ENCODE measurements around the gene RASGRP4. TPM values are rescaled to one million over a fixed set of nuclear protein-coding genes. Genes with fewer than 3 reads are reported as not detected.

Gene RASGRP4
- total RNA-seq, 1 donor = 19.3 TPM

DNA sequence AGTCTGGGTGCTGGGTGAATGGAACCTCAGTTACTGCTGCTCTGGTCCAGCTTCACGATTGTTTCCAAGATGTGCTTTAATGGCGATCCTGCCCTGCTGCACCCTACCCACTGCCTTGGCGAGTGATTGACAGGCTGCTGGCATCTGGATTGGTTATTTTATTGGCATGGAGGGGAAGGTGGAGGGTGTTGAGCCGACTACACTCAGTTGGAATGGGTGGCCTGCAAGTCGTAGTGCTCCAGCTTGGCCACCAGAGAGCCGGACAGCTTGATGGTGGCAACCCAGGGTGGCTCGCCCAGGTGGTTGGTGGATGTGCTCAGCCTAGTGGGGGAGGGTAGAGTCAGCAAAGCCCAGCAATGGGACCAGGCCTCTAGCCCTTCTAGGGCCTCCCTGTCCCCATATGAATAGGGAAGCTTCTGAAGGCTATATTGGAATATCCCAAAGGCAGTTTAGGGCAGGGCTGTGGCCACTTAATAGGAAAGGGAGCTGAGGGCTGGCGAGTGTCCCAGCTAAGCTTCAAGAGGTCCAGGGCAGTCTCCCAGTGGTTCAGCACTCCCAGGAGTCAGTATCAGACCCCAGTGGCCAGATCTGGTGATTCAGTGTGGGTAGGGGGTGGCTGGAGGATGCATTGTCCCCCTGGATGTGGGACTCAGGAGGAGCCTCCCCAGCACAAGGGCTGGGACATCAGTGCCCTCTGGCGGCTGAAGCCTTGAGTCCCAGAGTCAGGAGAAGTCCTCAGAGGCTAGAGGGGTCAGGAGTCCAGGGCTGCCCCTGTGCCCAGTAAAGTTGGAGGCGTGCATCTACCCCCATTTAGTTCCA is 41.6 kb downstream of the RASGRP4 start:
- H3K27me3 ChIP-seq (ENCODE audit: insufficient read depth, low read length) = peaks cover 12% of the 10 kb centered on the region
- H3K4me1 ChIP-seq (ENCODE audit: insufficient read depth, low read length) = peaks cover 34% of the 10 kb centered on the region
- no peaks in the 10 kb centered on the region for H3K9me3 ChIP-seq (ENCODE audit: low read depth, low read length)
- H3K4me3 ChIP-seq (ENCODE audit: low read length) = no peak overlapping the region

- H3K9me3 ChIP-seq (ENCODE audit: low read depth, low read length) = no peaks in the 10 kb centered on the region
- peaks cover 7% of the 10 kb centered on the region for H3K27me3 ChIP-seq (ENCODE audit: insufficient read depth, low read length)
- H3K4me1 ChIP-seq (ENCODE audit: insufficient read depth, low read length) = peaks cover 28% of the 10 kb centered on the region
- no peak overlapping the region for H3K4me3 ChIP-seq (ENCODE audit: low read length)
These were observed 42.3 kb downstream of the RASGRP4 start for GRCh38 chr19:38383743-38384142.

GRCh38 chr19:38383184-38383583 is 42.8 kb downstream of the RASGRP4 start:
- no peaks in the 10 kb centered on the region for H3K9me3 ChIP-seq (ENCODE audit: low read depth, low read length)
- peaks cover 6% of the 10 kb centered on the region for H3K27me3 ChIP-seq (ENCODE audit: insufficient read depth, low read length)
- H3K4me1 ChIP-seq (ENCODE audit: insufficient read depth, low read length) = peaks cover 24% of the 10 kb centered on the region
- no peak overlapping the region for H3K4me3 ChIP-seq (ENCODE audit: low read length)

GRCh38 chr19:38381138-38381537 is 44.9 kb downstream of the RASGRP4 start:
- no peak overlapping the region for H3K4me3 ChIP-seq (ENCODE audit: low read length)

DNA sequence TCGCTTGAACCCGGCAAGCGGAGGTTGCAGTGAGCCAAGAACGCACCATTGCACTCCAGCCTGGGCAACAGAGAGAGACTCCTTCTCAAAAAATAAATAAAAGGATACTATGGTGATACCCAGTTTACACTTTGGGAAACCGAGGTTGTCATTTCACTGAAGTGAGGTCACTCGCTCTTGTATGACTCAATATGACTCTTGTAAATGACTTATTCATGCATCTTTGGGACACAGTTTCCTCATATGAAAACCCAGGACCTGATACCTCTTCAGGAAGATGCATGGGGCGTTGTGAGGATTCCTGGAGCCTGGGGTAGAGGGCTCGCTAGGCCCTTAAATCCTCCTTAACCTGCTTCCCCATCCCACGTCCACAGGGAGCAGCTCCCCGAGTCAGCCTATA is 47.2 kb downstream of the RASGRP4 start:
- Histone ChIP-seq H3K4me1 (ENCODE audit: insufficient read depth, low read length) (peaks cover 21% of the 10 kb centered on the region), H3K9me3 (ENCODE audit: low read depth, low read length) (no peaks in the 10 kb centered on the region), H3K27me3 (ENCODE audit: insufficient read depth, low read length) (no peaks in the 10 kb centered on the region), H3K4me3 (ENCODE audit: low read length) (no peak overlapping the region)

More at GRCh38 chr19:38381138-38381537, 44.9 kb downstream of the RASGRP4 start:
- peaks cover 1% of the 10 kb centered on the region for H3K27me3 ChIP-seq (ENCODE audit: insufficient read depth, low read length)
- H3K4me1 ChIP-seq (ENCODE audit: insufficient read depth, low read length) = peaks cover 12% of the 10 kb centered on the region
- H3K9me3 ChIP-seq (ENCODE audit: low read depth, low read length) = no peaks in the 10 kb centered on the region

GRCh38 chr19:38377052-38377451 is 49.0 kb downstream of the RASGRP4 start:
- Histone ChIP-seq H3K4me1 (ENCODE audit: insufficient read depth, low read length) (peaks cover 25% of the 10 kb centered on the region), H3K9me3 (ENCODE audit: low read depth, low read length) (no peaks in the 10 kb centered on the region)

GRCh38 chr19:38376576-38376975 is 49.4 kb downstream of the RASGRP4 start:
- no peaks in the 10 kb centered on the region for H3K27me3 ChIP-seq (ENCODE audit: insufficient read depth, low read length)
- no peak overlapping the region for H3K4me3 ChIP-seq (ENCODE audit: low read length)
- H3K4me1 ChIP-seq (ENCODE audit: insufficient read depth, low read length) = peaks cover 25% of the 10 kb centered on the region
- H3K9me3 ChIP-seq (ENCODE audit: low read depth, low read length) = no peaks in the 10 kb centered on the region

More at GRCh38 chr19:38377052-38377451, 49.0 kb downstream of the RASGRP4 start:
- H3K27me3 ChIP-seq (ENCODE audit: insufficient read depth, low read length) = no peaks in the 10 kb centered on the region
- no peak overlapping the region for H3K4me3 ChIP-seq (ENCODE audit: low read length)

DNA sequence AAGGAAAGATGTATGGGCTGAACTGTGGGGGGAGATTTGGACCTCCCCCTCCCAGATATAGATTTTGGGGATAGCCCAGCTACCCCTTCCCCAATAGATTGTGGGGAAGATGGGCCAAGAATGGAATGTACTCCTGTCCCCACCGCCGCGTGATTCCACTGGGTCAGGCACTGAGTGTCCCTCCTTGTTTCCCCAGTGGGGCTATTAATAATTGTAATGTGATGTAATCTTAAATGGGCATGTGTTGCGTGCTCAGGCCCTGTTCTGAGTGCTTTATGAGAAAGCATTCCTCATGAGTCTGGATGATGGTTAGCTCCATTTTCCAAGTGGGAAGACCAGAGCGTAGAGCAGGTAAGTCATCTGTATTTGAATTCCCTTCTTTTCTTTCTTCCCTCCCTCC is 50.3 kb downstream of the RASGRP4 start:
- H3K9me3 ChIP-seq (ENCODE audit: low read depth, low read length) = no peaks in the 10 kb centered on the region
- H3K27me3 ChIP-seq (ENCODE audit: insufficient read depth, low read length) = no peaks in the 10 kb centered on the region
- peaks cover 25% of the 10 kb centered on the region for H3K4me1 ChIP-seq (ENCODE audit: insufficient read depth, low read length)
- H3K4me3 ChIP-seq (ENCODE audit: low read length) = peak overlapping the region; percentile 91

DNA sequence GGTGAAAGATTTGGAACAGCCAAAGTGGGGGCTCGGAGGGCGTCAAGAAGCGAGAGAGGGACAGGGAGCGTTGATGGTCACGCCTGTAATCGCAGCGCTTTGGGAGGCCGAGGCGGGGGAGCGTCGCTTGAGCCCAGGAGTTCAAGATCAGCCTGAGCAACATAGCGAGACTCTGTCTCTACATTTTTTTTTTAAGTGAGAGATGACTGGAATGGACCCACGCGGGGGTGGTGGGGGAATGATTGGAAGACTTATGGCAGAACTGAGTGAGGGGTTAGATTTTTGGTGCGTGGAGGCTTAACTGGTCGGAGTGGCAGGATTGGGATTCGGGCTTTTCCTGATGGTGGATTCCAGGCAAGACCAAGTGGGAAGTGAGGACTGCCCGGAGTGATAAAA is 50.9 kb downstream of the RASGRP4 start:
- Histone ChIP-seq H3K4me3 (ENCODE audit: low read length) (peak overlapping the region; percentile 91), H3K4me1 (ENCODE audit: insufficient read depth, low read length) (peaks cover 25% of the 10 kb centered on the region), H3K9me3 (ENCODE audit: low read depth, low read length) (no peaks in the 10 kb centered on the region), H3K27me3 (ENCODE audit: insufficient read depth, low read length) (no peaks in the 10 kb centered on the region)

- Histone ChIP-seq H3K4me1 (ENCODE audit: insufficient read depth, low read length) (peaks cover 25% of the 10 kb centered on the region), H3K4me3 (ENCODE audit: low read length) (peak within 1 kb of the TSS; percentile 91), H3K9me3 (ENCODE audit: low read depth, low read length) (no peaks in the 10 kb centered on the region), H3K27me3 (ENCODE audit: insufficient read depth, low read length) (no peaks in the 10 kb centered on the region)
These were observed 51.5 kb downstream of the RASGRP4 start, which contains the start of gene PSMD8 for GRCh38 chr19:38374332-38375097. TSS of gene PSMD8 (plus strand) at chr19:38374571. CDS start at chr19:38374602, 31 bp downstream.

- Histone ChIP-seq H3K27me3 (ENCODE audit: insufficient read depth, low read length) (no peaks in the 10 kb centered on the region), H3K4me3 (ENCODE audit: low read length) (peak overlapping the region; percentile 91), H3K9me3 (ENCODE audit: low read depth, low read length) (no peaks in the 10 kb centered on the region), H3K4me1 (ENCODE audit: insufficient read depth, low read length) (peaks cover 25% of the 10 kb centered on the region)
These were observed 52.1 kb downstream of the RASGRP4 start for GRCh38 chr19:38373907-38374331.

DNA sequence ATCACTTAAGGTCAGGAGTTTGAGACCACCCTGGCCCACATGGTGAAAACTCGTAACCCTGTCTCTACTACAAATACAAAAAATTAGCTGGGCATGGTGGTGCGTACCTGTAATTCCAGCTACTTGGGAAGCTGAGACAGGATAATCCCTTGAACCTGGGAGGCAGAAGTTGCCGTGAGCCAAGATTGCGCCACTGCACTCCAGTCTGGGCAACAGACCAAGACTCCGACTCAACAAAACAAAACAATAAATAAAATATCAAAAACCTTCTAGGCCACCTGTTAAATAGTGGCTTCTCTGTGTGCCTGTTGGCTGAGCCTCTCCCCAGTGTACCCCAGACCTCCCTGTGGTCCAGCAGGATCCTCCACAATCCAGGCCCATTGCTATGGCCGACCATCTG is 54.9 kb downstream of the RASGRP4 start:
- Histone ChIP-seq H3K4me1 (ENCODE audit: insufficient read depth, low read length) (peaks cover 17% of the 10 kb centered on the region), H3K9me3 (ENCODE audit: low read depth, low read length) (no peaks in the 10 kb centered on the region), H3K27me3 (ENCODE audit: insufficient read depth, low read length) (no peaks in the 10 kb centered on the region), H3K4me3 (ENCODE audit: low read length) (no peak overlapping the region)

DNA sequence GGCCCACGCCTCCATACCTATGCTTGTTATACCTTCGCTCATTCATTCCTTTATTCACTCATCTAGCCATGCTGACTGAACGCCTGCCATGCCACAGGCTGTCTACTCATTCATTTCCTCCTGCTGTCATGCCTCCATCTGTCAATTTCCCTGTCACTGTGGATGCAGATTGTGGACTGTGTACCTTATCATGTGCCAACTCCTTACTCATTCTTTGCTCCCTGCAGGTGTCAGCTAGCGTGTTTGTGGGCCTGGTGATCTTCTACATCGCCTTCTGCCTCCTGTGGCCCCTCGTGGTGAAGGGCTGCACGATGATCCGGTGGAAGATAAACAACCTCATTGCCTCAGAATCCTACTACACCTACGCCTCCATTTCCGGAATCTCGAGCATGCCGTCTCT is 55.7 kb downstream of the RASGRP4 start:
- H3K4me3 ChIP-seq (ENCODE audit: low read length) = no peak overlapping the region
- no peaks in the 10 kb centered on the region for H3K27me3 ChIP-seq (ENCODE audit: insufficient read depth, low read length)
- no peaks in the 10 kb centered on the region for H3K9me3 ChIP-seq (ENCODE audit: low read depth, low read length)
- peaks cover 10% of the 10 kb centered on the region for H3K4me1 ChIP-seq (ENCODE audit: insufficient read depth, low read length)

GRCh38 chr19:38369584-38369983 is 56.4 kb downstream of the RASGRP4 start:
- H3K4me3 ChIP-seq (ENCODE audit: low read length) = no peak overlapping the region
- H3K4me1 ChIP-seq (ENCODE audit: insufficient read depth, low read length) = peaks cover 7% of the 10 kb centered on the region
- H3K27me3 ChIP-seq (ENCODE audit: insufficient read depth, low read length) = no peaks in the 10 kb centered on the region
- no peaks in the 10 kb centered on the region for H3K9me3 ChIP-seq (ENCODE audit: low read depth, low read length)

GRCh38 chr19:38367041-38367440 is 59.0 kb downstream of the RASGRP4 start:
- Histone ChIP-seq H3K4me1 (ENCODE audit: insufficient read depth, low read length) (peaks cover 12% of the 10 kb centered on the region), H3K4me3 (ENCODE audit: low read length) (no peak overlapping the region), H3K27me3 (ENCODE audit: insufficient read depth, low read length) (no peaks in the 10 kb centered on the region), H3K9me3 (ENCODE audit: low read depth, low read length) (no peaks in the 10 kb centered on the region)
